Spleen (tissue), 11 donors: ENCODE data around the gene JAZF1. TPM values are rescaled to one million over a fixed set of nuclear protein-coding genes. Genes with fewer than 3 reads are reported as not detected.
A peak's percentile ranks its signal among the peaks of the same experiment; 100 is the strongest.

Experiments
- DNase-seq: peaks from one replicate; pipeline ENCODE4 v3.0.0-alpha.2; 2020
- H3K27ac ChIP-seq, 8 donors: fragments of 200-600 bp; sonication (generic) in 7 of 8; 1 replicate in 4 of 8; 2 replicates in 4 of 8; pipeline versions ENCODE4 v1.5.0 to v1.8.0; 2016 to 2021; ENCODE audit warnings: inconsistent platforms in 4 of 8, mild to moderate bottlenecking in 4 of 8, moderate library complexity in 1 of 8
- H3K27me3 ChIP-seq, 7 donors: fragments of 200-600 bp; sonication (generic) in 6 of 7; replicated peaks in 1 of 7; 1 replicate in 4 of 7; 2 replicates in 3 of 7; pipeline versions ENCODE4 v1.5.0 to v1.8.0; 2016 to 2021; ENCODE audit warnings: inconsistent platforms in 3 of 7, mild to moderate bottlenecking in 1 of 7
- H3K36me3 ChIP-seq, 6 donors: fragments of 200-600 bp; sonication (generic) in 5 of 6; 1 replicate in 4 of 6; 2 replicates in 2 of 6; pipeline versions ENCODE4 v1.5.0 to v1.8.0; 2016 to 2021; ENCODE audit warnings: inconsistent platforms in 2 of 6
- H3K4me1 ChIP-seq, 6 donors: fragments of 200-600 bp; sonication (generic) in 5 of 6; 1 replicate in 3 of 6; 2 replicates in 3 of 6; pipeline versions ENCODE4 v1.5.0 to v1.8.0; 2016 to 2021; ENCODE audit warnings: inconsistent platforms in 3 of 6
- H3K4me3 ChIP-seq, 8 donors: fragments of 200-600 bp; sonication (generic) in 7 of 8; 1 replicate in 4 of 8; 2 replicates in 4 of 8; pipeline versions ENCODE4 v1.5.0 to v1.8.0; 2016 to 2021; ENCODE audit warnings: inconsistent platforms in 4 of 8, mild to moderate bottlenecking in 4 of 8, moderate library complexity in 2 of 8
- H3K9me3 ChIP-seq, 8 donors: fragments of 200-600 bp; sonication (generic) in 7 of 8; 1 replicate in 4 of 8; 2 replicates in 4 of 8; pipeline versions ENCODE4 v1.5.0 to v1.8.0; 2016 to 2021; ENCODE audit warnings: inconsistent platforms in 4 of 8
- POLR2A ChIP-seq, 3 donors: fragments of 450-650 bp; IDR thresholded peaks; one replicate each; pipeline ENCODE4 v1.5.1; 2017; ENCODE audit warnings: antibody characterized with exemption in 3 of 3, mild to moderate bottlenecking in 1 of 3
- POLR2AphosphoS5 ChIP-seq, 3 donors: sonication (generic); formaldehyde crosslinking; IDR thresholded peaks; one replicate each; pipeline ENCODE4 v1.5.1; 2017; ENCODE audit warnings: antibody characterized with exemption in 3 of 3
- WGBS, 5 donors: extraction: QIAGEN DNeasy Blood & Tissue Kit in 3 of 5; methylation state at CpG; one replicate each; pipeline versions ENCODE4 v1.1.5 to v1.1.7; 2013 to 2018; 5-methylcytosine and 5-hydroxymethylcytosine counted together
- intact Hi-C: fragments of 100-400 bp; cut with DNase I; formaldehyde crosslinking; loops from one replicate; pipeline ENCODE4 v1.15.0; 2023; ENCODE audit warnings: low total_unique reads
- polyA plus RNA-seq, 3 donors: library from polyadenylated mRNA; stranded (reverse); fragments of 200-250 nt; gene quantifications; one replicate each; pipeline ENCODE4 v1.2.1, GENCODE V29; 2013
- total RNA-seq, 7 donors: library from RNA; depleted of rRNA in 3 of 7; stranded (reverse); fragments of >200 nt in 3 of 7; fragmentation: NEBNext Ultra II Directional in 4 of 7; extraction: Animal tissue kit (Norgen Biotek cat#: 25700) in 4 of 7; gene quantifications; one replicate each; pipeline versions ENCODE4 v1.1.0 to v1.2.1, GENCODE V29; 2016 to 2021
- TF ChIP-seq, protein P1 (sequence below), 11 experiments: fragments of 200-600 bp in 7 of 11; fragments of 450-650 bp in 4 of 11; sonication (generic) in 4 of 11; IDR thresholded peaks in 8 of 11; conservative IDR thresholded peaks in 3 of 11; 1 replicate in 7 of 11; 2 replicates in 4 of 11; pipeline versions ENCODE4 v1.4.0 to v1.8.0; 2016 to 2021; ENCODE audit warnings: antibody characterized with exemption in 11 of 11, inconsistent platforms in 4 of 11, mild to moderate bottlenecking in 1 of 11
- donor health status: healthy with polysubstance abuse.
- donor health status: DM: no; HTN: no; CAD: no; lungs with moderate emphysema.
- donor health status: DM: no; HTN: no; CAD: no.
- donor health status: Bipolar disorder and iron deficiency.
- donor health status: healthy.
- donor health status: DM: no; HTN: no; CAD: no.
- donor health status: DM: yes; HTN: yes; CAD: no.

JAZF1 gene
- total and polyA plus RNA-seq, 10 donors, result 13.5 to 33.8 (median 24.7) TPM

DNA sequence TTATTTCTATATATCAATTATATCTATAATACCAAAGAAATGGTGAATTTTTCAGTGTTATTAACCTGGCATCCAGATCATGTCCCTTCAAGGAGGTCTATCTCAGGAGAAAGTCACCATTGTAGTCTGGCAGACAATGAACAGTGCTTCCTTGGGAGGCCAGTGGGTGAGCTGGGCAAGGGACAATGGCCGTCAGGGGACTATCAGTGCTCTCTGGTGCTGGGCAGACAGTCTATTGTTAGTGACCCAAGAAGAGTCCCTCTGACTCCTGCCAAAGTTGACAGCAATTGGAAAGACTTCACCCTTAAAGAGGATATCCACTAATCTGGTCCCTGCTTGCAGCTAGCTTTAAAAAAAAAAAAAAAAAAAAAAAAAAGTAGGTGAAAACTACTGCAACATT is 7.1 kb downstream of the JAZF1 start:
- intact Hi-C loops, result no loop called here
- H3K4me3 ChIP-seq, result no peak overlapping the region
- H3K27me3 ChIP-seq, result no peaks in the 10 kb centered on the region
- no peak for DNase-seq
- H3K36me3 ChIP-seq, result peaks cover 0 to 6% (median 0%) of the 10 kb centered on the region in 6 donors
- 72 to 100% (median 89%) methylated on average over 1 of the region's 1 CpG for WGBS, 5 donors
- H3K4me1 ChIP-seq, result peaks cover 7 to 92% (median 45%) of the 10 kb centered on the region in 6 donors
- H3K27ac ChIP-seq, result no peak overlapping the region
- H3K9me3 ChIP-seq, result no peaks in the 10 kb centered on the region
- TF ChIP-seq, protein P1, sequence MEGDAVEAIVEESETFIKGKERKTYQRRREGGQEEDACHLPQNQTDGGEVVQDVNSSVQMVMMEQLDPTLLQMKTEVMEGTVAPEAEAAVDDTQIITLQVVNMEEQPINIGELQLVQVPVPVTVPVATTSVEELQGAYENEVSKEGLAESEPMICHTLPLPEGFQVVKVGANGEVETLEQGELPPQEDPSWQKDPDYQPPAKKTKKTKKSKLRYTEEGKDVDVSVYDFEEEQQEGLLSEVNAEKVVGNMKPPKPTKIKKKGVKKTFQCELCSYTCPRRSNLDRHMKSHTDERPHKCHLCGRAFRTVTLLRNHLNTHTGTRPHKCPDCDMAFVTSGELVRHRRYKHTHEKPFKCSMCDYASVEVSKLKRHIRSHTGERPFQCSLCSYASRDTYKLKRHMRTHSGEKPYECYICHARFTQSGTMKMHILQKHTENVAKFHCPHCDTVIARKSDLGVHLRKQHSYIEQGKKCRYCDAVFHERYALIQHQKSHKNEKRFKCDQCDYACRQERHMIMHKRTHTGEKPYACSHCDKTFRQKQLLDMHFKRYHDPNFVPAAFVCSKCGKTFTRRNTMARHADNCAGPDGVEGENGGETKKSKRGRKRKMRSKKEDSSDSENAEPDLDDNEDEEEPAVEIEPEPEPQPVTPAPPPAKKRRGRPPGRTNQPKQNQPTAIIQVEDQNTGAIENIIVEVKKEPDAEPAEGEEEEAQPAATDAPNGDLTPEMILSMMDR (IDR thresholded peaks at IDR 0.05 in 8 of 11, conservative IDR thresholded peaks at IDR 0.05 in 3 of 11), result no peak
- no peak for TF ChIP-seq POLR2A (IDR thresholded peaks at IDR 0.05)

DNA sequence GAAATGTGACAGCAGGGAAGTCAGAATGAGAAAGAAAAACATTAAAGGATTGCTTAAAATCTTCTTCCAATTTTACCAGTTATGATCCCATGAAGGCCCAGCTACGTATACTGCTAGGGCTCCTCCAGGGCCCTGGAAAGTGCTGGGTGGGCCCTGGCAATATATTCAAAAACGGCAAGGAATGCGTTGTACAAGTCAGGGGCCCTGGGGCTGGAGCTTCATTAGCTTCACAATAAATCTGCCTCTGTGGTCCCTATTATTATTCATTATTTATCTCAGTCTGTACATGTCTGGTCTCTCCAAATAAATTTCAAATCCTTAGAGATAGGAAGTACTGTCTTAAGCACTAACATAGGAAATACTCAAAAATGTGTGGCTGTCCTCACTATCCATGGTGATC is 7.6 kb downstream of the JAZF1 start:
- no peak for DNase-seq
- intact Hi-C loops, result no loop called here
- no peak for TF ChIP-seq POLR2A (IDR thresholded peaks at IDR 0.05)
- TF ChIP-seq, protein P1 (IDR thresholded peaks at IDR 0.05 in 8 of 11, conservative IDR thresholded peaks at IDR 0.05 in 3 of 11), result no peak
- no peak for TF ChIP-seq POLR2AphosphoS5 (IDR thresholded peaks at IDR 0.05)

DNA sequence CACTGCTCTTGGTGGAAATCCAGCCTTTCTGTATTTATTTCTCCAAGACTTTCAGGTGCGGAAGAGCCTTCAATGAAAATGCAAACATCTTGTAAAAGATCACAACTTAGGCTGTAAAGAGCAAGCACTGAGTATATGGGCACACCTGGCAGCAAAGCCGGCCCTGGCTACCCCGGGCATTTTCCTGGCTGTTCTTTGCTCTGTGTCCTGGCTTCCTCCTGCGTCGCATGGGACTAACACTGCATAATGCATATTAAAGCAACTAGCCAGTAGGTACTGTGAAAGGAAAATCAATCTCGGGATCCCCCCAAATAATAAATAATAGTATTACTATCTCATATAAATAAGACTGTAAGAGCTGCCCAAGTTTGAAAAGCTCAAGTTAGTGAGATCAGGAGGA is 9.9 kb downstream of the JAZF1 start:
- Histone ChIP-seq H3K4me3 (no peak overlapping the region), H3K4me1 (peaks cover 19 to 92% (median 48%) of the 10 kb centered on the region in 6 donors), H3K9me3 (no peaks in the 10 kb centered on the region), H3K36me3 (peaks cover 0 to 6% (median 0%) of the 10 kb centered on the region in 6 donors), H3K27ac (peak overlapping the region in 2 of 8 donors; percentile 25 to 34), H3K27me3 (no peaks in the 10 kb centered on the region)
- intact Hi-C loops, result no loop called here
- TF ChIP-seq POLR2AphosphoS5 (IDR thresholded peaks at IDR 0.05) (no peak), POLR2A (IDR thresholded peaks at IDR 0.05) (no peak)
- TF ChIP-seq, protein P1 (IDR thresholded peaks at IDR 0.05 in 8 of 11, conservative IDR thresholded peaks at IDR 0.05 in 3 of 11), result no peak
- 95 to 97% (median 95%) methylated on average over 6 of the region's 6 CpGs for WGBS, 5 donors
- no peak for DNase-seq

More for the DNA sequence above, 7.6 kb downstream of the JAZF1 start:
- WGBS, 5 donors, result 94 to 98% (median 95%) methylated on average over 3 of the region's 3 CpGs
- Histone ChIP-seq H3K27me3 (no peaks in the 10 kb centered on the region), H3K4me1 (peaks cover 4 to 92% (median 44%) of the 10 kb centered on the region in 6 donors), H3K9me3 (no peaks in the 10 kb centered on the region), H3K36me3 (peaks cover 0 to 6% (median 0%) of the 10 kb centered on the region in 6 donors), H3K4me3 (no peak overlapping the region), H3K27ac (no peak overlapping the region)

DNA sequence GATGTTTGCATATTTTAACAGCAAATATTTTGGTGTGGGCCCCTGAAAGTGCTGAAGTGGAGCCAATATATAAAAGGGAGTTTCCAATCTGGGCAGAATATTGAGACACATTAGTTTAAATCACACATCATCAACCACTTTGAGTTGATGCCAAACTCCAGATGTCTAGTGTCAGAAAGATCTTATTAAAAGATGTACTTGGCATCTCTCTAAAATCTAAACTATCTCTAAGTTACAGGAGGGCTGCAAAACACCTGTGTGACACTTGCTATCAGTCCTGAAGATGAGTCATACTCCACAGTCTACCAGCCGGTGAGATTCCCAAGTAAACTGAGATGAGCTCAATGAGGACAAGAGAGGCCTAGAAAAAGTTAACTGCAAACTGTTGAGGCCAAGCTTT is 11.4 kb downstream of the JAZF1 start:
- H3K4me3 ChIP-seq, result no peak overlapping the region
- no peak for TF ChIP-seq POLR2A (IDR thresholded peaks at IDR 0.05)
- TF ChIP-seq POLR2AphosphoS5 (IDR thresholded peaks at IDR 0.05), result no peak
- TF ChIP-seq, protein P1 (IDR thresholded peaks at IDR 0.05 in 8 of 11, conservative IDR thresholded peaks at IDR 0.05 in 3 of 11), result no peak
- peak overlapping the region in 5 of 8 donors; percentile 24 to 74 (median 48) for H3K27ac ChIP-seq
- 55 to 71% (median 61%) methylated on average over 1 of the region's 1 CpG for WGBS, 5 donors
- H3K4me1 ChIP-seq, result peaks cover 19 to 95% (median 57%) of the 10 kb centered on the region in 6 donors
- intact Hi-C loops, result no loop called here
- no peaks in the 10 kb centered on the region for H3K27me3 ChIP-seq
- no peak for DNase-seq
- peaks cover 0 to 6% (median 0%) of the 10 kb centered on the region in 6 donors for H3K36me3 ChIP-seq
- no peaks in the 10 kb centered on the region for H3K9me3 ChIP-seq
